PC-9 (cell line): ENCODE measurements around the gene COL13A1. TPM values are rescaled to one million over a fixed set of nuclear protein-coding genes. Genes with fewer than 3 reads are reported as not detected.

ENCODE experiments used
- BruUV-seq: library from RNA; stranded (reverse); fragments of 400-500 nt; replicated peaks from 2 replicates; lab custom pipeline; 2021; lab: Mats Ljungman, UMichigan
- CTCF ChIA-PET: fragments of 300-600 bp; sonication (Branson Sonifier 250); formaldehyde crosslinking; loops from one replicate; lab custom pipeline; 2022; ENCODE audit warnings: antibody characterized with exemption; lab: Charles Lee
- POLR2A ChIA-PET: fragments of 300-600 bp; sonication (Branson Sonifier 250); formaldehyde crosslinking; loops from one replicate; lab custom pipeline; 2022; ENCODE audit warnings: antibody characterized with exemption; ENCODE audit not compliant: unreplicated experiment; lab: Charles Lee
- DNase-seq, 2 experiments: peaks; one replicate each; pipeline versions ENCODE4 v3.0.0 to v3.0.0-alpha.2; 2015 to 2022; ENCODE audit warnings: mixed read lengths in 1 of 2
- H2AFZ ChIP-seq: fragments of 200-600 bp; sonication (generic); 2 replicates; pipeline ENCODE4 v1.8.1; 2017; ENCODE audit warnings: antibody characterized with exemption
- H3F3A ChIP-seq: fragments of 200-600 bp; sonication (generic); 2 replicates; pipeline ENCODE4 v1.8.1; 2017; ENCODE audit warnings: antibody characterized with exemption, mild to moderate bottlenecking, low read depth; ENCODE audit not compliant: insufficient read depth
- H3K27ac ChIP-seq: fragments of 200-600 bp; sonication (generic); 2 replicates; pipeline ENCODE4 v1.6.1; 2016; ENCODE audit warnings: mixed run types
- H3K27me3 ChIP-seq: fragments of 200-600 bp; sonication (generic); 2 replicates; pipeline ENCODE4 v1.6.1; 2016; ENCODE audit warnings: low read depth, mixed run types; ENCODE audit not compliant: insufficient read depth
- H3K36me3 ChIP-seq: fragments of 200-600 bp; sonication (generic); 2 replicates; pipeline ENCODE4 v1.6.1; 2016; ENCODE audit warnings: low read depth, mixed run types
- H3K4me1 ChIP-seq: fragments of 200-600 bp; sonication (generic); replicated peaks from 2 replicates; pipeline ENCODE4 v1.6.1; 2016; ENCODE audit warnings: mixed run types; ENCODE audit not compliant: insufficient read depth
- H3K4me2 ChIP-seq: fragments of 200-600 bp; sonication (generic); 2 replicates; pipeline ENCODE4 v1.6.1; 2017; ENCODE audit warnings: mixed run types
- H3K4me3 ChIP-seq: fragments of 200-600 bp; sonication (generic); 2 replicates; pipeline ENCODE4 v1.6.1; 2016; ENCODE audit warnings: mixed run types
- H3K79me2 ChIP-seq: fragments of 200-600 bp; sonication (generic); 2 replicates; pipeline ENCODE4 v1.6.1; 2017; ENCODE audit warnings: low read depth, mixed run types
- H3K9me2 ChIP-seq: fragments of 200-600 bp; sonication (generic); 2 replicates; pipeline ENCODE4 v1.8.1; 2017; ENCODE audit warnings: mild to moderate bottlenecking; ENCODE audit not compliant: insufficient read depth
- H3K9me3 ChIP-seq: fragments of 200-600 bp; sonication (generic); 2 replicates; pipeline ENCODE4 v1.8.1; 2016; ENCODE audit warnings: low read depth; ENCODE audit not compliant: insufficient read depth
- H4K20me1 ChIP-seq: fragments of 200-600 bp; sonication (generic); 2 replicates; pipeline ENCODE4 v1.8.1; 2017; ENCODE audit not compliant: insufficient read depth
- CTCF ChIP-seq: fragments of 200-600 bp; sonication (generic); conservative IDR thresholded peaks from 2 replicates; pipeline ENCODE4 v1.6.1; 2017; ENCODE audit warnings: mixed run types, antibody characterized with exemption, mild to moderate bottlenecking, moderate library complexity
- EZH2 ChIP-seq: fragments of 200-600 bp; sonication (generic); IDR thresholded peaks from 2 replicates; pipeline ENCODE4 v1.8.0; 2017; ENCODE audit warnings: antibody characterized with exemption, low read depth
- intact Hi-C: fragments of 100-400 bp; cut with micrococcal nuclease; formaldehyde crosslinking; loops from one replicate; pipeline ENCODE4 v1.10.0; 2022; ENCODE audit not compliant: unreplicated experiment
- total RNA-seq: library from RNA; stranded (reverse); gene quantifications from 2 replicates; pipeline ENCODE4 v1.2.3, GENCODE V29; 2021

COL13A1 gene
- total RNA-seq, 1 experiment from 2014 or later: 1.6 TPM

- BruUV-seq: no TSS peak
Observed at GRCh38 chr10:69847883-69848282, 46.2 kb downstream of the COL13A1 start.

GRCh38 chr10:69848454-69848853 lies 46.7 kb downstream of the COL13A1 start:
- Histone ChIP-seq H3K4me3 (no peak overlapping the region), H3K9me2 (no peaks in the 10 kb centered on the region), H2AFZ (no peak overlapping the region), H3K9me3 (no peaks in the 10 kb centered on the region), H3K79me2 (no peaks in the 10 kb centered on the region), H3K27me3 (no peaks in the 10 kb centered on the region), H3K4me1 (0 out of 2 replicates have a peak, but pooled peaks cover 4% of the 10 kb centered on the region), H3F3A (peaks cover 3% of the 10 kb centered on the region; the same call in 1 of the 2 replicates), H3K4me2 (no peak overlapping the region), H4K20me1 (no peaks in the 10 kb centered on the region), H3K36me3 (no peaks in the 10 kb centered on the region), H3K27ac (no peak overlapping the region)
- POLR2A ChIA-PET: no interaction called here
- CTCF ChIA-PET: no interaction called here
- BruUV-seq: no TSS peak
- intact Hi-C loops: no loop called here
- no peak for DNase-seq
- no peak for TF ChIP-seq CTCF
- TF ChIP-seq EZH2: no peak

More at GRCh38 chr10:69847883-69848282, 46.2 kb downstream of the COL13A1 start:
- DNase-seq: no peak
- intact Hi-C loops: no loop called here
- Histone ChIP-seq H3K9me2 (no peaks in the 10 kb centered on the region), H3K4me3 (no peak overlapping the region), H3K4me1 (0 out of 2 replicates have a peak, but pooled peaks cover 4% of the 10 kb centered on the region), H3K27ac (no peak overlapping the region), H2AFZ (no peak overlapping the region), H3K4me2 (no peak overlapping the region), H3K79me2 (no peaks in the 10 kb centered on the region), H3K27me3 (no peaks in the 10 kb centered on the region), H3F3A (peaks cover 3% of the 10 kb centered on the region; the same call in 1 of the 2 replicates), H3K9me3 (no peaks in the 10 kb centered on the region), H4K20me1 (no peaks in the 10 kb centered on the region), H3K36me3 (no peaks in the 10 kb centered on the region)
- POLR2A ChIA-PET: no interaction called here
- no peak for TF ChIP-seq EZH2
- TF ChIP-seq CTCF: no peak
- CTCF ChIA-PET: interaction anchor here (0.6 kb wide), 1 partner anchor 1147 kb away, joined by 3 read pairs; no protein-coding TSS in a partner anchor

GRCh38 chr10:69849825-69850224 lies 48.1 kb downstream of the COL13A1 start:
- no peaks in the 10 kb centered on the region for H3K79me2 ChIP-seq
- H3F3A ChIP-seq: peaks cover 3% of the 10 kb centered on the region; the same call in 1 of the 2 replicates
- H3K4me1 ChIP-seq: 0 out of 2 replicates have a peak, but pooled peaks cover 4% of the 10 kb centered on the region
- POLR2A ChIA-PET: no interaction called here
- H3K9me2 ChIP-seq: no peaks in the 10 kb centered on the region
- no peak overlapping the region for H2AFZ ChIP-seq
- no peaks in the 10 kb centered on the region for H3K27me3 ChIP-seq
- no peaks in the 10 kb centered on the region for H3K36me3 ChIP-seq
- no peaks in the 10 kb centered on the region for H4K20me1 ChIP-seq
- H3K4me3 ChIP-seq: no peak overlapping the region
- no peaks in the 10 kb centered on the region for H3K9me3 ChIP-seq
- H3K27ac ChIP-seq: no peak overlapping the region
- no peak for TF ChIP-seq CTCF
- TF ChIP-seq EZH2: no peak
- intact Hi-C loops: no loop called here
- CTCF ChIA-PET: interaction anchor here (0.6 kb wide), 1 partner anchor 8 kb away, joined by 6 read pairs; no protein-coding TSS in a partner anchor
- no peak overlapping the region for H3K4me2 ChIP-seq
- DNase-seq: no peak
- BruUV-seq: no TSS peak
